Esophagus muscularis mucosa (tissue), 3 donors: ENCODE data around the gene STARD9.

ENCODE experiments used
- POLR2AphosphoS5 ChIP-seq, 2 donors: sonication (generic); formaldehyde crosslinking; IDR thresholded peaks; one replicate each; pipeline ENCODE4 v1.6.1; 2017; ENCODE audit warnings: antibody characterized with exemption in 2 of 2
- TF ChIP-seq, protein P1 (sequence below), 3 experiments: fragments of 200-600 bp in 2 of 3; fragments of 450-650 bp in 1 of 3; sonication (generic) in 2 of 3; IDR thresholded peaks; one replicate each; pipeline ENCODE4 v1.5.1; 2017 to 2019; ENCODE audit warnings: antibody characterized with exemption in 3 of 3, mild to moderate bottlenecking in 2 of 3, moderate library complexity in 1 of 3

DNA sequence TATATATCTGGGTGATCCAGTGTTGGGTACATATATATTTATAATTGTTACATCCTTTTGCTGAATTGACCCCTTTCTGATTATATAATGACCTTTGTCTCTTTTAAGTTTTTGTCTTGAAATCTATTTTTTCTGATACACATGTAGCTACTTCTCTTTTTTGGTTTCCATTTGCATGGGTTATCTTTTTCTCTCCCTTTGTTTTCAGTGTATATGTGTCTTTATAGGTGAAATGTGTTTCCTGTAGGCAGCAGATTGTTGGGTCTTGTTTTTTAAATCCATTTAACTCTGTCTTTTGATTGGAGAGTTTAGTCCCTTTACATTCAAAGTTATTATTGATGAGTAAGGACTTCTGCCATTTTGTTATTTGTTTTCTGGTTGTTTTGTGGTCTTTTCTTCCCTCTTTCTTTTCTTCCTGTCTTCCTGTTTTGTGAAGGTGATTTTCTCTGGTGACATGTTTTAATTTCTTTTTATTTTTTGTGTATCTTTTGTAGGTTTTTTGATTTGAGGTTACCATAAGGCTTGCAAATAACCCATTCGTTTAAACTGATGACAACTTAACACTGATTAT, 56.8 kb downstream of the STARD9 start:
- TF ChIP-seq, protein P1, sequence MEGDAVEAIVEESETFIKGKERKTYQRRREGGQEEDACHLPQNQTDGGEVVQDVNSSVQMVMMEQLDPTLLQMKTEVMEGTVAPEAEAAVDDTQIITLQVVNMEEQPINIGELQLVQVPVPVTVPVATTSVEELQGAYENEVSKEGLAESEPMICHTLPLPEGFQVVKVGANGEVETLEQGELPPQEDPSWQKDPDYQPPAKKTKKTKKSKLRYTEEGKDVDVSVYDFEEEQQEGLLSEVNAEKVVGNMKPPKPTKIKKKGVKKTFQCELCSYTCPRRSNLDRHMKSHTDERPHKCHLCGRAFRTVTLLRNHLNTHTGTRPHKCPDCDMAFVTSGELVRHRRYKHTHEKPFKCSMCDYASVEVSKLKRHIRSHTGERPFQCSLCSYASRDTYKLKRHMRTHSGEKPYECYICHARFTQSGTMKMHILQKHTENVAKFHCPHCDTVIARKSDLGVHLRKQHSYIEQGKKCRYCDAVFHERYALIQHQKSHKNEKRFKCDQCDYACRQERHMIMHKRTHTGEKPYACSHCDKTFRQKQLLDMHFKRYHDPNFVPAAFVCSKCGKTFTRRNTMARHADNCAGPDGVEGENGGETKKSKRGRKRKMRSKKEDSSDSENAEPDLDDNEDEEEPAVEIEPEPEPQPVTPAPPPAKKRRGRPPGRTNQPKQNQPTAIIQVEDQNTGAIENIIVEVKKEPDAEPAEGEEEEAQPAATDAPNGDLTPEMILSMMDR (IDR thresholded peaks at IDR 0.05): no peak
- TF ChIP-seq POLR2AphosphoS5 (IDR thresholded peaks at IDR 0.05): no peak
